Sigmoid colon (tissue), 4 donors: Measurements from ENCODE around the gene ABCC1.

Experiments used
- POLR2A ChIP-seq, 2 donors: fragments of 450-650 bp; IDR thresholded peaks; one replicate each; pipeline ENCODE4 v1.6.1; 2016; ENCODE audit warnings: antibody characterized with exemption in 2 of 2, mild to moderate bottlenecking in 2 of 2, moderate library complexity in 2 of 2
- POLR2AphosphoS5 ChIP-seq, 4 donors: sonication (generic); formaldehyde crosslinking; IDR thresholded peaks; one replicate each; pipeline ENCODE4 v1.6.1; 2017; ENCODE audit warnings: antibody characterized with exemption in 4 of 4
- TF ChIP-seq, protein P1 (sequence below), 4 experiments: fragments of 450-650 bp in 3 of 4; fragments of 200-600 bp in 1 of 4; IDR thresholded peaks; one replicate each; pipeline ENCODE4 v1.5.1; 2016 to 2019; ENCODE audit warnings: antibody characterized with exemption in 4 of 4, mild to moderate bottlenecking in 3 of 4, moderate library complexity in 2 of 4

GRCh38 chr16:16050106-16050505, 100.7 kb downstream of the ABCC1 start:
- TF ChIP-seq, protein P1, sequence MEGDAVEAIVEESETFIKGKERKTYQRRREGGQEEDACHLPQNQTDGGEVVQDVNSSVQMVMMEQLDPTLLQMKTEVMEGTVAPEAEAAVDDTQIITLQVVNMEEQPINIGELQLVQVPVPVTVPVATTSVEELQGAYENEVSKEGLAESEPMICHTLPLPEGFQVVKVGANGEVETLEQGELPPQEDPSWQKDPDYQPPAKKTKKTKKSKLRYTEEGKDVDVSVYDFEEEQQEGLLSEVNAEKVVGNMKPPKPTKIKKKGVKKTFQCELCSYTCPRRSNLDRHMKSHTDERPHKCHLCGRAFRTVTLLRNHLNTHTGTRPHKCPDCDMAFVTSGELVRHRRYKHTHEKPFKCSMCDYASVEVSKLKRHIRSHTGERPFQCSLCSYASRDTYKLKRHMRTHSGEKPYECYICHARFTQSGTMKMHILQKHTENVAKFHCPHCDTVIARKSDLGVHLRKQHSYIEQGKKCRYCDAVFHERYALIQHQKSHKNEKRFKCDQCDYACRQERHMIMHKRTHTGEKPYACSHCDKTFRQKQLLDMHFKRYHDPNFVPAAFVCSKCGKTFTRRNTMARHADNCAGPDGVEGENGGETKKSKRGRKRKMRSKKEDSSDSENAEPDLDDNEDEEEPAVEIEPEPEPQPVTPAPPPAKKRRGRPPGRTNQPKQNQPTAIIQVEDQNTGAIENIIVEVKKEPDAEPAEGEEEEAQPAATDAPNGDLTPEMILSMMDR (IDR thresholded peaks at IDR 0.05), result no peak
- TF ChIP-seq POLR2AphosphoS5 (IDR thresholded peaks at IDR 0.05) (no peak), POLR2A (IDR thresholded peaks at IDR 0.05) (no peak)
